ENCODE measurements around the gene PSAP. TPM values are rescaled to one million over a fixed set of nuclear protein-coding genes. Genes with fewer than 3 reads are reported as not detected.
"Not testable (repeated sequence)": the region's sequence is repeated elsewhere in the genome, so short reads cannot be mapped to it uniquely, and the experiment has no call there.

The PSAP gene
- total and polyA plus RNA-seq, 10 donors: 363 to 1,826 (median 1,412) TPM

DNA sequence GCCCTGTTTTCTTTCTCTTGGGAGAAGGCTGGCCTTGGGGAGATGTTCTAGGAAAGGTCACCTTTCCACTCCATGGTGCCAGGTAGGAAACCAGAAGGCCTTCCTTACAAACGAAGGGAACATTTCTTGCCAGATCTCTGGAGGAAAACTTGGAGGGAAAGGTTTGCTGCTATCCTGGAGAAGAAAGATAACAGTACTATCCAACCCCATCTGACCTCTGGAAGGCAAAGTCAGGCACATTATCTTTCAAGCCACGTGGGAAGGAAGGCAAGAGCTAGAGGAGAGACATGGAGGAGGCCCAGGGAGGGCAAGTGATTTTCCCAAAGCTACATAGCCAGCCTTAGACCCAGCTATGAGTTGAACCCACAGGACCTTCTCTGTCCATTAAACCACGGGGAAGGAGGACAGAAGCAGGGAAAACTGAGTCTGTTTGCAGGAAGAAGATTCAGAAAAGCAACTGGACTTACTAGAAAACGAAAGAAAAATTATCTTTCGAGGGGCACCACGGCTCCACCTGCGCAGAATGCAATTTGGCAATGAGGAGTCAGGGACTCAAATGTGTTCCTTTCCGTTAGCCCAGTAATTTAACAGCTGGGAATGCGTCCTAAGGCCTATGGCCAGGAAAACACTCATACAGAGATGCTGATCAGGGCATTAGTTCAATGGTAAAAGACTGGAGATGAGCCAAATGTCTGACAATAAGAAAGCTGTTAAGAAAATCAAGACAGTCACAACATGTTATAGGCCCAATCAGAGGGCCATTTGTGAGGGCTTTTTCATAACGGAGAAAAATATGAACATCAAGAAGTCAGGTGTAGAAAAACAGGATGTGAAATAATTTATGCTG lies 32.0 kb upstream of the PSAP start:
- DNase-seq: no peak

DNA sequence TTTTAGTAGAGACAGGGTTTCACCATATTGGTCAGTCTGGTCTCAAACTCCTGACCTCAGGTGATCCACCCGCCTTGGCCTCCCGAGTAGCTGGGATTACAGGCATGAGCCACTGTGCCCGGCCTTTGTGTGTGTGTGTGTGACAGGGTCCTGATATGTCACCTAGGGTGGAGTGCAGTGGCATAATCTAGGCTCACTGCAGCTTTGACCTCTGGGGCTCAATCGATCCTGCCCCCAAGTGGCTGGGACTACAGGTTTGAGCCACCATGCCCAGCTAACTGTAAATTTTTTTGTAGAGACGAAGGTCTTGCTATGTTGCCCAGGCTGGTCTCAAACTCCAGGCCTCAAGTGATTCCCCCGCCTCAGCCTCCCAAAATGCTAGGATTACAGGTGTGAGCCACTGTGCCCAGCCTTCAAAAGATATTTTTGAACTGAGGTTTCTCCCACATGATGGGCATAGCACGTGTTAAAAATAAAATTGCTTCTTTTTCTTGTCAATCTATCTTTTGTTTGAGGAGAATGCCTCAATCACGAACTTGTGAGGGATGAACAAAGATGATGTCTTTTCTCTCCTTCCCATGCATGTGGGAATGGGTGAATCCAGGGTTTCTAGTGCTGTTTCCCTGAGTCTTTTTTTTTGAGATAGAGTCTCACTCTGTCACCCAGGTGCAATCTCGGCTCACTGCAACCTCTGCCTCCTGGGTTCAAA lies 30.8 kb upstream of the PSAP start:
- intact Hi-C loops (cut with DNase I; ENCODE audit: low total_unique reads): loop anchor here (10.0 kb wide), 1 partner anchor 47 kb away; no protein-coding TSS in a partner anchor
- Histone ChIP-seq H3K4me1 (peaks cover 4 to 39% (median 20%) of the 10 kb centered on the region in 6 donors), H3K9me3 (no peaks in the 10 kb centered on the region), H3K27me3 (replicated peaks in 1 of 7) (no peaks in the 10 kb centered on the region), H3K27ac (peak overlapping the region in 3 of 8 donors; percentile 26 to 51 (median 37)), H3K4me3 (no peak overlapping the region), H3K36me3 (no peaks in the 10 kb centered on the region)
- TF ChIP-seq, protein P1, sequence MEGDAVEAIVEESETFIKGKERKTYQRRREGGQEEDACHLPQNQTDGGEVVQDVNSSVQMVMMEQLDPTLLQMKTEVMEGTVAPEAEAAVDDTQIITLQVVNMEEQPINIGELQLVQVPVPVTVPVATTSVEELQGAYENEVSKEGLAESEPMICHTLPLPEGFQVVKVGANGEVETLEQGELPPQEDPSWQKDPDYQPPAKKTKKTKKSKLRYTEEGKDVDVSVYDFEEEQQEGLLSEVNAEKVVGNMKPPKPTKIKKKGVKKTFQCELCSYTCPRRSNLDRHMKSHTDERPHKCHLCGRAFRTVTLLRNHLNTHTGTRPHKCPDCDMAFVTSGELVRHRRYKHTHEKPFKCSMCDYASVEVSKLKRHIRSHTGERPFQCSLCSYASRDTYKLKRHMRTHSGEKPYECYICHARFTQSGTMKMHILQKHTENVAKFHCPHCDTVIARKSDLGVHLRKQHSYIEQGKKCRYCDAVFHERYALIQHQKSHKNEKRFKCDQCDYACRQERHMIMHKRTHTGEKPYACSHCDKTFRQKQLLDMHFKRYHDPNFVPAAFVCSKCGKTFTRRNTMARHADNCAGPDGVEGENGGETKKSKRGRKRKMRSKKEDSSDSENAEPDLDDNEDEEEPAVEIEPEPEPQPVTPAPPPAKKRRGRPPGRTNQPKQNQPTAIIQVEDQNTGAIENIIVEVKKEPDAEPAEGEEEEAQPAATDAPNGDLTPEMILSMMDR (IDR thresholded peaks at IDR 0.05 in 8 of 11, conservative IDR thresholded peaks at IDR 0.05 in 3 of 11): no peak
- TF ChIP-seq POLR2AphosphoS5 (IDR thresholded peaks at IDR 0.05) (no peak), POLR2A (IDR thresholded peaks at IDR 0.05) (no peak)
- no peak for DNase-seq
- 86 to 93% (median 92%) methylated on average over 6 to 9 of the region's 9 CpGs for WGBS, 5 donors

More for the DNA sequence above, 32.0 kb upstream of the PSAP start:
- Histone ChIP-seq H3K4me3 (no peak overlapping the region), H3K27ac (peak overlapping the region in 4 of 8 donors; percentile 24 to 48 (median 32)), H3K4me1 (peaks cover 6 to 33% (median 24%) of the 10 kb centered on the region in 6 donors), H3K36me3 (no peaks in the 10 kb centered on the region), H3K27me3 (replicated peaks in 1 of 7) (no peaks in the 10 kb centered on the region), H3K9me3 (no peaks in the 10 kb centered on the region)
- TF ChIP-seq, protein P1 (IDR thresholded peaks at IDR 0.05 in 8 of 11, conservative IDR thresholded peaks at IDR 0.05 in 3 of 11): no peak
- TF ChIP-seq POLR2A (IDR thresholded peaks at IDR 0.05) (no peak), POLR2AphosphoS5 (IDR thresholded peaks at IDR 0.05) (no peak)
- intact Hi-C loops (cut with DNase I; ENCODE audit: low total_unique reads): loop anchor here (10.0 kb wide), 1 partner anchor 48 kb away; no protein-coding TSS in a partner anchor
- WGBS, 5 donors: 53 to 75% (median 62%) methylated on average over 10 of the region's 10 CpGs

DNA sequence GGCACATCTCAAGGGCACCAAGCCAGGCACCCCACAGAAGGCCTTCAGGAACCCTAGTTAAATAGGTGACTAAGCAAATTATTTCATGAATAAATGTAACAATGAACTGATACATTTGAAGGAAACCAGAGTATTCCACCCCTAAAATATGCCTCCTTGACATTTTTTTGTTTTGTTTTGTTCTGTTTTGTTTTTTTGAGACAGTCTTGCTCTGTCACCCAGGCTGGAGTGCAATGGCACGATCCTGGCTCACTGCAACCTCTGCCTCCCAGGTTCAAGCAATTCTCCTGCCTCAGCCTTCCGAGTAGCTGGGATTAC lies 30.2 kb upstream of the PSAP start:
- Histone ChIP-seq H3K4me1 (peaks cover 4 to 39% (median 20%) of the 10 kb centered on the region in 6 donors), H3K27ac (peak overlapping the region in 3 of 8 donors; percentile 26 to 51 (median 37))
- not testable (repeated sequence) for DNase-seq; H3K27me3 ChIP-seq (replicated peaks in 1 of 7); H3K4me3 ChIP-seq; H3K9me3 ChIP-seq; H3K36me3 ChIP-seq
- intact Hi-C loops (cut with DNase I; ENCODE audit: low total_unique reads): loop anchor here (10.0 kb wide), 1 partner anchor 46 kb away; no protein-coding TSS in a partner anchor
- 84 to 92% (median 87%) methylated on average over 2 of the region's 2 CpGs for whole genome bisulfite sequencing, 5 donors

DNA sequence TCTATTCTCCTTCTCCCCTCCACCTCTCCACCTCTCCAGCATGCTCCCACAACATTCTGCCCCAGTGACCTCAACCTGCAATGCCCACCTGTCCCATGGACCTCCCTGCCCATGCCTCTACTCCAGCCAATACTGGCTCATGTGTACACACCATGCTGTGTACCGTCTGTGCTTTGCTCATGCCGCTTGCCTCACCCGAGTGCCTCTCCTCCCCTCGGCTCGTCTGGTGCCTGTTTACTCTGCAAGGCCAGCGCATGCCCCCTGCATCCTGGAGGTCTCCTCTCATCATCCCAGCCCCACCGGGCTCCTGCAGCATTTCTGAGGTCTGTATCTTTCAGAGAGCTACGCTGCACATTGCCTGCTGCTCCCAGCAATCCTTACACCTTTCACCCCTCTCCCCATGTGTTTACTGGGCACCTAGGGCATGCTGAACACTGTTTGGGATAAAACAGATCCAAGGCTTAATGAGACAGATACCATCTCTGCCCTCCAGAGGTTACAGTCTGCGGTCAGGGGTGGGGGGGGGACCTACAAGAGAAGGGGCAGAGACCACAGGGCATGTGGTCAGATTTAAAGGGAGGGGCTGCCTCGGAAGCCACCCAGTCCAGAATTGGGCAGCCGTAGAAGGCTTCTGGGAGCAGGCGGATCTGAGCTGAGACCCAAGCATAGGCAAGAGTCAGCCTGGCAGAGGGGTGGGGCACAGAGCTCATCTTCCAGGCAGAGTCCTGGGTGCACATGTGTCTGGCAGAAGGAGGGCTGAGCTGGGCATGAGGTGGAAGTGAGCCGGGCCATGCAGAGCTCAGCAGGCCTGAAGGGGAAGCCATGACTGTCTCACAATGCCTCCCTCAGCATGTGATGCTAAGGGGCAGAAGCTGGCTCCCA lies 29.6 kb upstream of the PSAP start:
- no peaks in the 10 kb centered on the region for H3K36me3 ChIP-seq
- DNase-seq: no peak
- peaks cover 4 to 39% (median 20%) of the 10 kb centered on the region in 6 donors for H3K4me1 ChIP-seq
- peak overlapping the region in 2 of 8 donors; percentile 37 to 51 for H3K27ac ChIP-seq
- no peak overlapping the region for H3K4me3 ChIP-seq
- intact Hi-C loops (cut with DNase I; ENCODE audit: low total_unique reads): loop anchor here (10.0 kb wide), 1 partner anchor 46 kb away; no protein-coding TSS in a partner anchor
- H3K9me3 ChIP-seq: no peaks in the 10 kb centered on the region
- peak; percentile 11 to 30 (median 21) for TF ChIP-seq POLR2AphosphoS5 (IDR thresholded peaks at IDR 0.05)
- no peak for TF ChIP-seq POLR2A (IDR thresholded peaks at IDR 0.05)
- TF ChIP-seq, protein P1 (IDR thresholded peaks at IDR 0.05 in 8 of 11, conservative IDR thresholded peaks at IDR 0.05 in 3 of 11): no peak
- H3K27me3 ChIP-seq (replicated peaks in 1 of 7): no peaks in the 10 kb centered on the region
- WGBS, 5 donors: 78 to 84% (median 81%) methylated on average over 13 of the region's 13 CpGs

Data from spleen (tissue), 11 donors.